GM12801 (cell line): ENCODE results near the gene CD34.

ENCODE experiments used
- TF ChIP-seq, protein P1 (sequence below): IDR thresholded peaks from one replicate; pipeline ENCODE4 v1.5.1; 2011; ENCODE audit warnings: control low read depth; ENCODE audit not compliant: insufficient read length; ENCODE audit errors: extremely low read depth

The CD34 gene

DNA sequence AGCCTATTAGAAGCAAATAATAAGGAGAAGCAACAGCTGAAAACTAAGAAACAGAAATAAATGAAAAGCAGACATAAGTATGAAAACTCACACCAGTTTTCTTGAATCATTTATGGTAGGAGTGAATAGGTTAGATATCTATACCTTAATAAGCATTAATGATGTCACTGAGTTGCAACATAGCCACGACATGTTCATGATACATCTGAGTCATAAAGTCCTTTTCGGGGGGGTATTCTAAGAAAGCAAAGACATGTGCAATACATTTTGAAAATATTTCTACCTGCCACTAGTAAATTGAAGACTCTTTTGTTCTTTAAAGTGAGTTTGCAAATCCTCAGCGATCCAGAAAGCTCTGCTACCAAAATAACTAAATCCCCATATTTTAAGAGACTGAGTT lies 7.2 kb downstream of the CD34 start:
- TF ChIP-seq, protein P1, sequence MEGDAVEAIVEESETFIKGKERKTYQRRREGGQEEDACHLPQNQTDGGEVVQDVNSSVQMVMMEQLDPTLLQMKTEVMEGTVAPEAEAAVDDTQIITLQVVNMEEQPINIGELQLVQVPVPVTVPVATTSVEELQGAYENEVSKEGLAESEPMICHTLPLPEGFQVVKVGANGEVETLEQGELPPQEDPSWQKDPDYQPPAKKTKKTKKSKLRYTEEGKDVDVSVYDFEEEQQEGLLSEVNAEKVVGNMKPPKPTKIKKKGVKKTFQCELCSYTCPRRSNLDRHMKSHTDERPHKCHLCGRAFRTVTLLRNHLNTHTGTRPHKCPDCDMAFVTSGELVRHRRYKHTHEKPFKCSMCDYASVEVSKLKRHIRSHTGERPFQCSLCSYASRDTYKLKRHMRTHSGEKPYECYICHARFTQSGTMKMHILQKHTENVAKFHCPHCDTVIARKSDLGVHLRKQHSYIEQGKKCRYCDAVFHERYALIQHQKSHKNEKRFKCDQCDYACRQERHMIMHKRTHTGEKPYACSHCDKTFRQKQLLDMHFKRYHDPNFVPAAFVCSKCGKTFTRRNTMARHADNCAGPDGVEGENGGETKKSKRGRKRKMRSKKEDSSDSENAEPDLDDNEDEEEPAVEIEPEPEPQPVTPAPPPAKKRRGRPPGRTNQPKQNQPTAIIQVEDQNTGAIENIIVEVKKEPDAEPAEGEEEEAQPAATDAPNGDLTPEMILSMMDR: no peak

DNA sequence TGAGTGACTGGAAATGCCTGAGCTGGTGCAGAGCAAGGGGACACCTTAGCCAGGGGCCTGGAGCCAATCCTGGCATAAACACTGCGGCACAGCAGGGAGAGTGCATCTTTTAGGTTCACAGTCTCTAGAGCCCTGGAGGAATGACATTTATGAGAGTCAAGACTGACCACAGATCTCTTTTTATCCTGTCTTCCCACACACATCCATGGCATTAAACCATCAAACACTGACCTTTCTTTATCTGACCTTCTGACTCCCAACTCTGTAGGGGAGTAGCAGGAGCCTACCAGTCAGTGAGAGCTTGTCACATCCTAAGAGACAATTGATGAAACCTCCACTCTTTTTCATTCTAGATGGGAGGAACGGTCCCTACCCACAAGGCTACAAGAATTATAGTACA lies 7.9 kb downstream of the CD34 start:
- TF ChIP-seq, protein P1: no peak

DNA sequence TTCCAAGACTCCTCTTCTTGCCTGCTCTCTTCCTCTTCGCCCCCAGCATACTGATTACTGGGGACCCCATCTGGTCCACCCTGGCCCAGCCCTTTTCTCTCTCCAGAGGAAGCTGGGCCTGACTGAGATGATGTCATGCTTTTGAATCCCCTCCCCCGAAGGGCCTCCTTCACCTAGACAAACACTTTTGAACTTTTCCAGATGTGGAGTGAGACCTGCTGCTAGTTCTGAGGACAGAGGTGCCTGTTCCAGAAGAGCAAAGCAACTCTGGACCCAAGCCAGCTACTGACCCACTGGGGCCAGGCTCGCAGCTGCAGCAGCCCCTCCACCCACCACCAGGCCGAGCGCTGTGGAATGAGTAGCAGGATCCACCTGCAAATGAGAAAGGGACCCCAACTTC lies 8.4 kb downstream of the CD34 start:
- TF ChIP-seq, protein P1: no peak

DNA sequence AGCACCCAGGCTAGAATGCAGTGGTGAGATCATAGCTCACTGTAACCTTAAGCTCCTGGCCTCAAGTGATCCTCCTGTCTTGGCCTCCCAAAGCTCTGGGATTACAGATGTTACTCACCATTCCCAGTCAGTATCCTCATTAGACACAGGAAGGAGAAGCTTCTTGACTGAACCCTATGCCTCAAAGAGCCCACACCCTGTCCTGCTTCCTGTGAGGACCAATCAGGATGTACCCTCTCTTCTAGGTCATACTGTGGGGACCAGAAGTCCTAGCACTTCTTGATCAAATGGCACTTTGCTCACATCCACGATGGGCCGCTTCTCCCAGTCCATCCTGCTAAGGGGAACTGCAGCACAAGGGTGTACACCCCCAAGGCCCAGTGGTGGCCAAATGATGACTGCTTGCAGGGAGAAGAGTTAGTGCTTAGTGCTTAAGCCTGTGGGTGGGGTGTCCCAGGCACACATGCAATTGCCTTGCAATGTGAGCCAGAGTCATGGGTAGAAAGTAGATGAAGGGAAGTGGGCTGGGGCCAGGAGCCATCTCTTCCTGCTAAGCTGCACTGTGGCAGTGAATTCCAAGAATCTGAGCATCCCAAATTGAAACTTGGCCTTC lies 9.8 kb downstream of the CD34 start:
- TF ChIP-seq, protein P1: no peak

DNA sequence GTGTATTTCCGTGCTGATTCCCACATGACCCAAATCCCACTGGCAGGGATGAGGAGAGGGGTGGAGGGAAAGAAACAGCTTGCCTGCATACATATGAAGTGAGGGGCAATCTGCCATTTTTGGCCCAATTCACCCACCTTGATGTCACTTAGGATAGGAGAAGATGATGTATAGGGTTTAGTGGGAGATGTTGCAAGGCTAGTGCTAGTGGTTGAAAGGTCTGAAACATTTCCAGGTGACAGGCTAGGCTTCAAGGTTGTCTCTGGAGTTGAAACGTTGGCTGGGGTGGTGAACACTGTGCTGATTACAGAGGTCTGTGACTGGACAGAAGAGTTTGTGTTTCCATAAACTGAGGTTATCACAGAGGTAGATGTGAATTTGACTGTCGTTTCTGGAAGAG lies 12.1 kb downstream of the CD34 start:
- TF ChIP-seq, protein P1: no peak

DNA sequence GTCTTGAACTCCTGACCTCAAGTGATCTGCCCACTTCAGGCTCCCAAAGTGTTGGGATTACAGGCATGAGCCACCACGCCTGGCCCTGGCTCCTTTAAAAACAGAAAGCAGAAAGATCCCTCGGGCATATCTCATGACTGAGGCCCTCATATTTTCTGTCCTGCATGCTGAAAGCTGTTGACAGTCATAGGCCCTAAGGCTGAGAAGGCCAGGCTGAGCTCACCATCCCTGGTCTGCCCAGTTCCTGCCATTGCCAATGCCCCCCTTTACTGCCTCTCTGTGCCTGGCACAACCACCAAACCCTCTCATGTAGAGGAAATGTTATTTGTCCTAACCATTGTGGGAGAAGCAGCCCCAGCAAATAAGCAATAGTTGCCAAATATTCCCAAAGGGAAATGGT lies 12.7 kb downstream of the CD34 start:
- TF ChIP-seq, protein P1: no peak

DNA sequence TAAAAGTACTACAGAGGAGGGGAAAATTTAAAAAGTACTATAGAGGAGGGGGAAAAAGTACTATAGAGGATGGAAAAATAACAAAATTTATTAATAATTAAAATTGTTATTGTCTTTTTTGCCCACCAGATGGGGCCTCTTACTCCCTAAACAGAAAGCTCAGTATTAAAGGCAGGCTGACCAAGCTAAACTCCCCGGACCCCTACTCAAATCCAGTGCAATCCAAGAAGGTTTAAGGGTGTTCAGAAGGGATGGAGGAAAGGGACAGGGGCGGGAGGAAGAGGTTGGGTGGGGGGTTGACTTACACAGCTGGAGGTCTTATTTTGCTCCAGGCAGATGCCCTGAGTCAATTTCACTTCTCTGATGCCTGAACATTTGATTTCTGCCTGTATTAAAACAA lies 13.7 kb downstream of the CD34 start:
- TF ChIP-seq, protein P1: no peak
